HepG2 (cell line): ENCODE data around the gene PDE2A. TPM values are rescaled to one million over a fixed set of nuclear protein-coding genes. Genes with fewer than 3 reads are reported as not detected.

Experiments
- ATAC-seq: fragments of 200-7000 bp; cut with Tn5 transposase; 3 replicates; pipeline ENCODE4 v1.9.1; 2020; ENCODE audit warnings: mild to moderate bottlenecking, moderate library complexity
- BruUV-seq: library from RNA; stranded (reverse); fragments of 400-500 nt; replicated peaks from 2 replicates; lab custom pipeline; 2021; lab: Mats Ljungman, UMichigan
- CTCF ChIA-PET: fragments of 300-600 bp; formaldehyde crosslinking; extraction: SDS; loops from one replicate; lab custom pipeline; 2021; ENCODE audit warnings: low total read pairs, inconsistent platforms, low intra/inter-chr PET ratio; lab: Yijun Ruan, JAX
- POLR2A ChIA-PET: fragments of 350-600 bp; sonication (Branson Sonifier 250); formaldehyde crosslinking; loops from one replicate; lab custom pipeline; 2020; ENCODE audit warnings: antibody characterized with exemption, inconsistent platforms; lab: Yijun Ruan, JAX
- DNase-seq: peaks from one replicate; pipeline ENCODE4 v3.0.0-alpha.2; 2015; ENCODE audit warnings: low spot score
- FAIRE-seq: peaks from 3 replicates; lab custom pipeline; 2011; peaks lifted over from hg19 to GRCh38; lab: Jason Lieb, UNC
- H2AFZ ChIP-seq: one replicate; pipeline ENCODE4 v1.6.1; 2011; ENCODE audit warnings: low read length, inconsistent platforms
- H3K27ac ChIP-seq: fragments of 300-600 bp; 3 replicates; pipeline ENCODE4 v1.8.0; 2011; ENCODE audit warnings: mixed run types, mild to moderate bottlenecking, mixed read lengths, low read length, inconsistent platforms; ENCODE audit not compliant: insufficient read depth; ENCODE audit errors: extremely low read length
- H3K27me3 ChIP-seq, 2 experiments: fragments of 200-600 bp in 1 of 2; 2 replicates in 1 of 2; 3 replicates in 1 of 2; pipeline versions ENCODE4 v1.6.0 to v1.8.0; 2011; ENCODE audit warnings: low read length in 2 of 2, mild to moderate bottlenecking in 2 of 2, moderate library complexity in 2 of 2, inconsistent platforms in 1 of 2; ENCODE audit not compliant: insufficient read depth in 2 of 2, control insufficient read depth in 1 of 2
- H3K36me3 ChIP-seq, 2 experiments: fragments of 200-600 bp in 1 of 2; replicated peaks in 1 of 2; 2 replicates in 1 of 2; 3 replicates in 1 of 2; pipeline versions ENCODE4 v1.5.1 to v1.8.0; 2011; ENCODE audit warnings: low read length in 2 of 2, inconsistent platforms in 1 of 2; ENCODE audit not compliant: insufficient read depth in 2 of 2, control insufficient read depth in 1 of 2
- H3K4me1 ChIP-seq: 2 replicates; pipeline ENCODE4 v1.5.1; 2012; ENCODE audit warnings: low read length, inconsistent platforms; ENCODE audit not compliant: insufficient read depth
- H3K4me2 ChIP-seq: 2 replicates; pipeline ENCODE4 v1.6.0; 2011; ENCODE audit warnings: low read depth, low read length, inconsistent platforms
- H3K4me3 ChIP-seq, 3 experiments: fragments of 200-600 bp in 1 of 3; sonication (generic), shearing (Covaris generic) in 1 of 3; replicated peaks in 1 of 3; 2 replicates each; pipeline ENCODE4 v1.5.1; 2011 to 2016; ENCODE audit warnings: low read length in 3 of 3, inconsistent platforms in 2 of 3, low read depth in 2 of 3, mild to moderate bottlenecking in 2 of 3, control low read depth in 1 of 3, mixed read lengths in 1 of 3; ENCODE audit not compliant: insufficient read depth in 1 of 3
- H3K79me2 ChIP-seq: one replicate; pipeline ENCODE4 v1.6.1; 2011; ENCODE audit warnings: low read length, inconsistent platforms; ENCODE audit not compliant: insufficient read depth
- H3K9ac ChIP-seq: 2 replicates; pipeline ENCODE4 v1.6.0; 2011; ENCODE audit warnings: mild to moderate bottlenecking, low read depth, low read length, inconsistent platforms; ENCODE audit not compliant: insufficient read depth
- H3K9me3 ChIP-seq: 2 replicates; pipeline ENCODE4 v1.5.1; 2012; ENCODE audit warnings: mild to moderate bottlenecking, low read length
- H4K20me1 ChIP-seq: 2 replicates; pipeline ENCODE4 v1.6.0; 2011; ENCODE audit warnings: inconsistent platforms, mild to moderate bottlenecking, low read length, moderate library complexity; ENCODE audit not compliant: insufficient read depth
- AGO2 ChIP-seq: fragments of 200-400 bp; formaldehyde crosslinking; optimal IDR thresholded peaks from 2 replicates; pipeline ENCODE3; 2017; ENCODE audit warnings: mild to moderate bottlenecking, low read depth, low read length, moderate library complexity
- HIVEP1 ChIP-seq: sonication (generic); formaldehyde crosslinking; IDR thresholded peaks from 2 replicates; pipeline ENCODE4 v1.4.0; 2020; ENCODE audit warnings: mild to moderate bottlenecking, missing genetic modification reagents
- MAFK ChIP-seq, 2 experiments: IDR thresholded peaks in 1 of 2; conservative IDR thresholded peaks in 1 of 2; 2 replicates each; pipeline ENCODE4 v1.6.1; 2011; ENCODE audit warnings: improper control_type of control experiment in 2 of 2, low read length in 2 of 2
- SNRNP70 ChIP-seq: fragments of 200-400 bp; formaldehyde crosslinking; IDR thresholded peaks from 2 replicates; pipeline ENCODE4 v1.6.1; 2017; ENCODE audit warnings: mild to moderate bottlenecking, low read depth, low read length, moderate library complexity
- ZMAT5 ChIP-seq: sonication (generic); formaldehyde crosslinking; IDR thresholded peaks from 2 replicates; pipeline ENCODE4 v1.5.0; 2020; ENCODE audit warnings: mild to moderate bottlenecking, low read depth, missing genetic modification reagents, borderline replicate concordance
- ZNF713 ChIP-seq: sonication (generic); formaldehyde crosslinking; IDR thresholded peaks from 2 replicates; pipeline ENCODE4 v1.4.0; 2020; ENCODE audit warnings: mild to moderate bottlenecking, missing genetic modification reagents
- WGBS: methylation state at CpG from one replicate; pipeline ENCODE4 v1.1.6; 2017; ENCODE audit warnings: low lambda C conversion rate; 5-methylcytosine and 5-hydroxymethylcytosine counted together
- in situ Hi-C: cut with HindIII; loops from 2 replicates; pipeline ENCODE4 v1.10.0; 2017; ENCODE audit warnings: low pct_unique_long_range_greater_than_20kb; ENCODE audit not compliant: extremely low pct_ligation_motif_present
- intact Hi-C: fragments of 100-400 bp; cut with micrococcal nuclease; formaldehyde crosslinking; loops from one replicate; pipeline ENCODE4 v1.10.0; 2022; ENCODE audit not compliant: unreplicated experiment
- polyA plus RNA-seq, 8 experiments: library from polyadenylated mRNA; depleted of rRNA in 3 of 8; stranded (reverse) in 7 of 8; unstranded in 1 of 8; fragments of >200 nt; fragmentation: Illumina TruSeq in 4 of 8; extraction: Trizol in 4 of 8; gene quantifications; 2 replicates each; pipeline versions ENCODE4 v1.2.1 to v1.2.3, GENCODE V29; 2011 to 2016; ENCODE audit warnings: low read depth in 4 of 8, missing spikeins in 1 of 8, mixed read lengths in 1 of 8; ENCODE audit not compliant: insufficient read depth in 1 of 8
- total RNA-seq, 5 experiments: library from RNA; depleted of rRNA; stranded (reverse); fragments of >200 nt; fragmentation: Illumina TruSeq; extraction: Trizol; gene quantifications; 2 replicates each; pipeline ENCODE4 v1.2.3, GENCODE V29; 2016; ENCODE audit warnings: low read depth in 1 of 5

The PDE2A gene
- total and polyA plus RNA-seq, 2 of the 13 experiments (the other 11 are each of a cell fraction or from before 2014, with no cell fraction given): 3.1 TPM; not detected in 1

DNA sequence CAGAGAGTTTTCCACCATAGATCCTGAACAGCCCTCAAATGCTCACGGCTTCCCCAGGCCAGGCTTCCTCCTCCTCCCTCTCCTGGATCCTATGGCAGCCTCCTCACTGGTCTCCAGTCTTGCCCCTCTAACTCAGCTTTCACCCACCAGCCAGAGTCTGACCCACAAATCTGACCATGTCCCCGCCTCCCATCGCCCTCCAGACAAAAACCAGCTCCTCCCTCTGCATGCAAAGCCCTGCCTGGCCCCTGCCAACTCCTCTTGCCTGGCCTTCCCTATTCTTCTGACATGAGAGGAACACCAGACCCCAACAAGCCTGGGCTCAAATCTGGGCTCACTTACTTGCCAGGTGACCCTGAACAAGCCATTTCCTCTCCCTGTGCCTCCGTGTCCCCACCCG lies 32.4 kb upstream of the PDE2A start:
- Histone ChIP-seq H2AFZ (no peak overlapping the region), H3K4me3 (no peak overlapping the region), H3K4me2 (no peak overlapping the region), H3K36me3 (peaks cover 52 to 86% of the 10 kb centered on the region in 2 experiments), H3K27me3 (no peaks in the 10 kb centered on the region), H3K79me2 (no peaks in the 10 kb centered on the region), H3K27ac (no peak overlapping the region), H3K9me3 (no peaks in the 10 kb centered on the region), H3K4me1 (no peaks in the 10 kb centered on the region), H4K20me1 (no peaks in the 10 kb centered on the region), H3K9ac (no peak overlapping the region)
- TF ChIP-seq HIVEP1: no peak
- TF ChIP-seq SNRNP70: no peak
- WGBS: 96% methylated on average over 5 of the region's 5 CpGs
- in situ Hi-C loops (no loop called here), intact Hi-C loops (no loop called here)
- FAIRE-seq (no peak), DNase-seq (no peak), ATAC-seq (no peak)
- no TSS peak for BruUV-seq
- ChIA-PET POLR2A (no interaction called here), CTCF (no interaction called here)

DNA sequence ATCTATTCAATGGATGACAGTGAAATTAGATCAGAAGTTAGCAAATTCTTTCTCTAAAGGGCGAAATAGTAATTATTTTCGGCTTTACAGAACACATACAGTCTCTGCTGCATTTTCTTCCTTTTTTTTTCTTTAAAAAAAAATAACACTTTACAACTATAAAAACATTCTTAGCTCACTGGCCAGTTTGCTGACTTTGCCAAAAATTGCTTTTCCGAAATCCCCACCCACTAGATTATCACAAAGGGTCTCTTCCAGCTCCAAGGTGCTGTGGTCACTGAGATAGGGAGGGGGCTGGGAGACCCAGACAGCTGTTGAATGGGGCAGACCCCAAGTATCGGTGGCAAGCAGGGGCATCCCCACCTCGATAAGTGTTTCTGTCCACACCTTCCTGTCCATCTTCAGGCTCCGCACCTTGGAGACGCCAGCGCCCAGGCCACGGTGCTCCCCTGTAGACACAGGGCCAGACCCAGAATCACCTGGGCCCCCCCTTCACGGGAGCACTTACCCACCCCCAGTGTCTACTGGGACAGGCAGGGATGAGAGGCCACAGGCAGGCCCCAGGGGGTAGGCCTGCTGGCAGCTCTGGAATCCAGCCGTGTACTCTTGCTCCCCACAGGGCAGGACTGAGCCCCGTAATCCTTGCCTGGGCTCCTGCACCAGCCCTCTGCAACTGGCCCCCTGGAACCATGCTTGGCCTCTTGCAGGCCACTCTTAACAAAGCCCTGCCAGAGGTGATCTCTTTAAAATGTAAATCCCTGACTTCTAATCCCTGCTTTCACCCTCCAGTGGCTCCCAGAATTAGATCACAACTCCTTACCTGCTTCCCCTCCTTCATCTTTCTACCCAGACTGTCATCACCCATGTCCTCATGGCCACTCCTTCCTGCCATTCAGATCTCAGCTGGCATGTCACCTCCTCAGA lies 31.5 kb upstream of the PDE2A start:
- intact Hi-C loops: no loop called here
- H3K4me1 ChIP-seq: no peaks in the 10 kb centered on the region
- H3K79me2 ChIP-seq: no peaks in the 10 kb centered on the region
- in situ Hi-C loops: no loop called here
- no peak overlapping the region for H3K4me2 ChIP-seq
- H3K27ac ChIP-seq: no peak overlapping the region
- no peaks in the 10 kb centered on the region for H3K9me3 ChIP-seq
- no peak overlapping the region for H3K4me3 ChIP-seq
- 88% methylated on average over 6 of the region's 12 CpGs for WGBS
- POLR2A ChIA-PET: no interaction called here
- FAIRE-seq (no peak), DNase-seq (no peak), ATAC-seq (no peak)
- H3K27me3 ChIP-seq: no peaks in the 10 kb centered on the region
- H2AFZ ChIP-seq: no peak overlapping the region
- no peak for TF ChIP-seq ZMAT5 (CRISPR knock-in tag)
- TF ChIP-seq ZNF713: no peak
- TF ChIP-seq AGO2: peak; percentile 18
- TF ChIP-seq MAFK (conservative IDR thresholded peaks at IDR 0.05 in 1 of 2, IDR thresholded peaks at IDR 0.05 in 1 of 2; ENCODE audit: low read length in 2 of 2): peak; percentile 12 to 52; a peak in 2 of 4 replicates
- CTCF ChIA-PET: no interaction called here
- no peaks in the 10 kb centered on the region for H4K20me1 ChIP-seq
- peaks cover 50 to 85% of the 10 kb centered on the region in 2 experiments for H3K36me3 ChIP-seq
- H3K9ac ChIP-seq: no peak overlapping the region
- no TSS peak for BruUV-seq
